Keratinocyte (primary cell): Measurements from ENCODE around the gene CTNNA3. TPM values are rescaled to one million over a fixed set of nuclear protein-coding genes. Genes with fewer than 3 reads are reported as not detected.
A peak's percentile ranks its signal among the peaks of the same experiment; 100 is the strongest.

ENCODE experiments used
- DNase-seq: peaks from one replicate; pipeline ENCODE4 v3.0.0-alpha.2; 2011; ENCODE audit warnings: low read depth, missing footprints, low spot score
- FAIRE-seq: peaks from 2 replicates; lab custom pipeline; 2011; peaks lifted over from hg19 to GRCh38; lab: Jason Lieb, UNC
- H2AFZ ChIP-seq: 2 replicates; pipeline ENCODE4 v1.6.0; 2012; ENCODE audit warnings: low read length, control low read depth, inconsistent platforms; ENCODE audit not compliant: control insufficient read depth
- H3K27ac ChIP-seq: 2 replicates; pipeline ENCODE4 v1.5.1; 2011; ENCODE audit warnings: low read length; ENCODE audit not compliant: control insufficient read depth, insufficient read depth
- H3K27me3 ChIP-seq: 3 replicates; pipeline ENCODE4 v1.6.0; 2011; ENCODE audit warnings: low read length; ENCODE audit not compliant: control insufficient read depth, insufficient read depth; ENCODE audit errors: extremely low read depth
- H3K36me3 ChIP-seq, 2 experiments: 2 replicates in 1 of 2; 3 replicates in 1 of 2; pipeline ENCODE4 v1.5.1; 2011; ENCODE audit warnings: low read length in 2 of 2, mild to moderate bottlenecking in 1 of 2; ENCODE audit not compliant: control insufficient read depth in 2 of 2, insufficient read depth in 2 of 2; ENCODE audit errors: extremely low read depth in 1 of 2
- H3K4me1 ChIP-seq: 3 replicates; pipeline ENCODE4 v1.5.1; 2011; ENCODE audit warnings: low read length; ENCODE audit not compliant: control insufficient read depth, insufficient read depth; ENCODE audit errors: extremely low read depth
- H3K4me2 ChIP-seq: 3 replicates; pipeline ENCODE4 v1.6.0; 2011; ENCODE audit warnings: low read depth, low read length; ENCODE audit not compliant: control insufficient read depth, insufficient read depth; ENCODE audit errors: extremely low read depth
- H3K4me3 ChIP-seq, 3 experiments: fragments of 200-600 bp in 1 of 3; sonication (generic) in 1 of 3; 2 replicates in 2 of 3; 3 replicates in 1 of 3; pipeline ENCODE4 v1.5.1; 2011 to 2016; ENCODE audit warnings: low read length in 3 of 3, mild to moderate bottlenecking in 3 of 3, control low read depth in 2 of 3, inconsistent platforms in 1 of 3, low read depth in 1 of 3, mixed read lengths in 1 of 3, mixed run types in 1 of 3, moderate library complexity in 1 of 3; ENCODE audit not compliant: control insufficient read depth in 2 of 3, insufficient read depth in 2 of 3; ENCODE audit errors: extremely low read depth in 1 of 3
- H3K79me2 ChIP-seq: 2 replicates; pipeline ENCODE4 v1.6.0; 2012; ENCODE audit warnings: low read length; ENCODE audit not compliant: control insufficient read depth, insufficient read depth
- H3K9ac ChIP-seq: 3 replicates; pipeline ENCODE4 v1.6.0; 2011; ENCODE audit warnings: low read length; ENCODE audit not compliant: control insufficient read depth, insufficient read depth; ENCODE audit errors: extremely low read depth
- H3K9me1 ChIP-seq: 3 replicates; pipeline ENCODE4 v1.6.0; 2011; ENCODE audit warnings: low read length; ENCODE audit not compliant: control insufficient read depth, insufficient read depth; ENCODE audit errors: extremely low read depth
- H3K9me3 ChIP-seq: 2 replicates; pipeline ENCODE4 v1.5.1; 2012; ENCODE audit warnings: low read depth, low read length; ENCODE audit not compliant: control insufficient read depth
- H4K20me1 ChIP-seq: 3 replicates; pipeline ENCODE4 v1.6.0; 2011; ENCODE audit warnings: low read length; ENCODE audit not compliant: control insufficient read depth, insufficient read depth; ENCODE audit errors: extremely low read depth
- EZH2 ChIP-seq: IDR thresholded peaks from one replicate; pipeline ENCODE4 v1.6.1; 2012; ENCODE audit warnings: inconsistent platforms, mild to moderate bottlenecking, low read length, moderate library complexity
- dilution Hi-C: fragments of 300-500 bp; cut with MboI; formaldehyde crosslinking; loops from one replicate; pipeline ENCODE4 v1.7.0; 2020; ENCODE audit warnings: low sequenced_read_pairs; ENCODE audit not compliant: extremely low pct_ligation_motif_present
- polyA plus RNA-seq, 5 experiments: library from polyadenylated mRNA; depleted of rRNA in 3 of 5; stranded (reverse) in 3 of 5; stranded (forward) in 1 of 5; unstranded in 1 of 5; fragments of >200 nt; gene quantifications; 1 replicate in 1 of 5; 2 replicates in 3 of 5; 3 replicates in 1 of 5; pipeline versions ENCODE4 v1.2.1 to v1.2.3, GENCODE V29; 2011 to 2012; ENCODE audit warnings: missing spikeins in 2 of 5, low read depth in 1 of 5, low replicate concordance in 1 of 5
- TF ChIP-seq, protein P1 (sequence below), 3 experiments: IDR thresholded peaks in 1 of 3; conservative IDR thresholded peaks in 1 of 3; optimal IDR thresholded peaks in 1 of 3; 2 replicates in 2 of 3; 3 replicates in 1 of 3; pipeline versions ENCODE3 to v1.5.1; 2011; ENCODE audit warnings: low read length in 3 of 3, mild to moderate bottlenecking in 3 of 3, moderate library complexity in 2 of 3, control low read depth in 1 of 3, inconsistent platforms in 1 of 3; ENCODE audit not compliant: insufficient read depth in 2 of 3; ENCODE audit errors: extremely low read depth in 1 of 3

CTNNA3 gene
- polyA plus RNA-seq, 1 donor (not counting 4 experiments of a cell fraction or from before 2014, with no cell fraction given), result 0.01 TPM

- Histone ChIP-seq H2AFZ (no peak overlapping the region), H3K4me2 (no peak overlapping the region), H3K36me3 (no peaks in the 10 kb centered on the region), H3K9me1 (no peaks in the 10 kb centered on the region), H3K79me2 (no peaks in the 10 kb centered on the region), H3K27me3 (no peaks in the 10 kb centered on the region), H3K9ac (no peak overlapping the region), H4K20me1 (no peaks in the 10 kb centered on the region), H3K27ac (no peak overlapping the region), H3K4me3 (no peak overlapping the region), H3K4me1 (peaks cover 25% of the 10 kb centered on the region), H3K9me3 (no peaks in the 10 kb centered on the region)
- DNase-seq, result peak; percentile 11
- FAIRE-seq, result peak; percentile 80
- dilution Hi-C loops, result no loop called here
- TF ChIP-seq EZH2, result no peak
These were observed 859.9 kb downstream of the CTNNA3 start for GRCh38 chr10:66836057-66836456.

DNA sequence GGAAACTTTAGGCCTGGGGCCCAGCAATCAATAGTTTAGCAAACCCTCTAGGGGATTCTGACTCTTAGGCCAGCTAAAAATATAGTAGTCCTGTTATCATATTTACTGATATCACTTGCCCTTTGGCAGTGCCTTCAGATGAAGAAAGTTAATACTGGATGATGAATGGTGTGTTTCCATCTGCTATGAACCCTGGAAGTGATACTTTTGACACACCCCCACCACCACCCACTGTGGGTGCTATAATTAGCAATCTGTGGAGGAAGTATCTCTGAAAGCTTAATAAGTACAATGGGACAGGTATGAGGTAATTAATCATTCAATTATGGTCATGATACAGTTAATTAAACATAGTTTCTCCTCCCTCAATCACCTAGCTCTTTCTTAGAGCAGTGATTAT, 860.6 kb downstream of the CTNNA3 start:
- H2AFZ ChIP-seq, result no peak overlapping the region
- H3K79me2 ChIP-seq, result no peaks in the 10 kb centered on the region
- TF ChIP-seq, protein P1, sequence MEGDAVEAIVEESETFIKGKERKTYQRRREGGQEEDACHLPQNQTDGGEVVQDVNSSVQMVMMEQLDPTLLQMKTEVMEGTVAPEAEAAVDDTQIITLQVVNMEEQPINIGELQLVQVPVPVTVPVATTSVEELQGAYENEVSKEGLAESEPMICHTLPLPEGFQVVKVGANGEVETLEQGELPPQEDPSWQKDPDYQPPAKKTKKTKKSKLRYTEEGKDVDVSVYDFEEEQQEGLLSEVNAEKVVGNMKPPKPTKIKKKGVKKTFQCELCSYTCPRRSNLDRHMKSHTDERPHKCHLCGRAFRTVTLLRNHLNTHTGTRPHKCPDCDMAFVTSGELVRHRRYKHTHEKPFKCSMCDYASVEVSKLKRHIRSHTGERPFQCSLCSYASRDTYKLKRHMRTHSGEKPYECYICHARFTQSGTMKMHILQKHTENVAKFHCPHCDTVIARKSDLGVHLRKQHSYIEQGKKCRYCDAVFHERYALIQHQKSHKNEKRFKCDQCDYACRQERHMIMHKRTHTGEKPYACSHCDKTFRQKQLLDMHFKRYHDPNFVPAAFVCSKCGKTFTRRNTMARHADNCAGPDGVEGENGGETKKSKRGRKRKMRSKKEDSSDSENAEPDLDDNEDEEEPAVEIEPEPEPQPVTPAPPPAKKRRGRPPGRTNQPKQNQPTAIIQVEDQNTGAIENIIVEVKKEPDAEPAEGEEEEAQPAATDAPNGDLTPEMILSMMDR (optimal IDR thresholded peaks at IDR 0.05 in 1 of 3, IDR thresholded peaks at IDR 0.05 in 1 of 3, conservative IDR thresholded peaks at IDR 0.05 in 1 of 3; ENCODE audit: extremely low read depth in 1 of 3, insufficient read depth in 2 of 3, low read length in 3 of 3), result no peak
- no peak for TF ChIP-seq EZH2
- H3K27me3 ChIP-seq, result no peaks in the 10 kb centered on the region
- no peaks in the 10 kb centered on the region for H3K36me3 ChIP-seq
- peaks cover 25% of the 10 kb centered on the region for H3K4me1 ChIP-seq
- H4K20me1 ChIP-seq, result no peaks in the 10 kb centered on the region
- no peak for FAIRE-seq
- DNase-seq, result no peak
- no peaks in the 10 kb centered on the region for H3K9me3 ChIP-seq
- dilution Hi-C loops, result no loop called here
- no peak overlapping the region for H3K4me3 ChIP-seq
- no peak overlapping the region for H3K4me2 ChIP-seq
- H3K9me1 ChIP-seq, result no peaks in the 10 kb centered on the region
- no peak overlapping the region for H3K27ac ChIP-seq
- no peak overlapping the region for H3K9ac ChIP-seq

DNA sequence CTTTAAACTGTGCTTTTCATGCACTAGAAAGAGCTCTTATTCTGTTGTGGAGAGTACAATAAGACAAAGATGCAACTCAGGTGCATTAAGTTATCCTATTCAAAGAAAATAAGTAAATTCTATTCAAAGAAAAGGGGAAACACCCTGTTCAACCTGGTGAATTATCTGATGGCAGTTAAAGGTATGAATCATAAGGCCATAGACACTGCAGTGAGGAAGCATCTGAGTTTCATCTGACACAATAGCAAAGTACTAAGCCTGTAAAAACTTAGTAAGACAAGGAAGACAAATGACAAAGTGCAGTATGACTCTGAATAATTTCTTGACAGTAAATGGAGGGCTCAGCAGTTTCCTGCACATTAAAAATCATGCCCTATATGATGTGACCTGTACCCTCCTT, 861.2 kb downstream of the CTNNA3 start:
- Histone ChIP-seq H3K27me3 (no peaks in the 10 kb centered on the region), H3K9me3 (no peaks in the 10 kb centered on the region), H3K79me2 (no peaks in the 10 kb centered on the region), H3K4me1 (peaks cover 25% of the 10 kb centered on the region), H3K9ac (no peak overlapping the region), H3K4me2 (no peak overlapping the region), H3K27ac (no peak overlapping the region), H4K20me1 (no peaks in the 10 kb centered on the region), H3K36me3 (no peaks in the 10 kb centered on the region), H2AFZ (no peak overlapping the region), H3K9me1 (no peaks in the 10 kb centered on the region), H3K4me3 (no peak overlapping the region)
- DNase-seq (peak; percentile 15), FAIRE-seq (no peak)
- dilution Hi-C loops, result no loop called here
- TF ChIP-seq EZH2, result no peak
- TF ChIP-seq, protein P1 (optimal IDR thresholded peaks at IDR 0.05 in 1 of 3, IDR thresholded peaks at IDR 0.05 in 1 of 3, conservative IDR thresholded peaks at IDR 0.05 in 1 of 3; ENCODE audit: extremely low read depth in 1 of 3, insufficient read depth in 2 of 3, low read length in 3 of 3), result no peak
